ENCODE data around the gene SNRPA.

The SNRPA gene

GRCh38 chr19:40750874-40751537 is at the start of gene SNRPA:
TSS of gene SNRPA (plus strand) at chr19:40751203. CDS start at chr19:40751409, 206 bp downstream.
- in situ Hi-C loops (cut with MboI; ENCODE audit: low pct_unique_long_range_greater_than_20kb, low sequenced_read_pairs): no loop called here
- peak; percentile 98 for DNase-seq

DNA sequence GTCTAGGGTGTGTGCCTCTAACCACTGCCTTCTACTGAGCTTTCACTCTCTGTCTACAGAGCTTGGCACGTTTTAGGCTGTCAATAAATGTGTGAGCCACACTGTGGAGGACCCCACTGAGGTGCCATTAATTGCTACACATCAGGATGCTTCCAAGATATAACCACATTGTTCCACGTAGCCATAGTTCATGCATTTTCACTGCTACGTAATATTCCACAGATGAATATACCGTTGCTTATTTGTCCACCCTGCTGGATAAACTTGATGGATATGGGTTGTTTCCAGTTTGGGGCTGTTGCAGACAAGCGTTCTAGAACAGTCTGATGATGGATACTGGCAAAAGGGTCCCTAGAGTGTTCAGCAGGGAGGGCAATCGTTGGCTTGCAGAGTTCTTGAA is 49.2 kb upstream of the SNRPA start:
- no peak for DNase-seq
- in situ Hi-C loops (cut with MboI; ENCODE audit: low pct_unique_long_range_greater_than_20kb, low sequenced_read_pairs): no loop called here

- in situ Hi-C loops (cut with MboI; ENCODE audit: low pct_unique_long_range_greater_than_20kb, low sequenced_read_pairs): no loop called here
- peak; percentile 64 for DNase-seq
These were observed 48.5 kb upstream of the SNRPA start for GRCh38 chr19:40702337-40703012.

- DNase-seq: no peak
- in situ Hi-C loops (cut with MboI; ENCODE audit: low pct_unique_long_range_greater_than_20kb, low sequenced_read_pairs): no loop called here
These were observed 47.8 kb upstream of the SNRPA start for GRCh38 chr19:40703029-40703755.

GRCh38 chr19:40704491-40705361 is 46.3 kb upstream of the SNRPA start:
- DNase-seq: no peak
- in situ Hi-C loops (cut with MboI; ENCODE audit: low pct_unique_long_range_greater_than_20kb, low sequenced_read_pairs): no loop called here

DNA sequence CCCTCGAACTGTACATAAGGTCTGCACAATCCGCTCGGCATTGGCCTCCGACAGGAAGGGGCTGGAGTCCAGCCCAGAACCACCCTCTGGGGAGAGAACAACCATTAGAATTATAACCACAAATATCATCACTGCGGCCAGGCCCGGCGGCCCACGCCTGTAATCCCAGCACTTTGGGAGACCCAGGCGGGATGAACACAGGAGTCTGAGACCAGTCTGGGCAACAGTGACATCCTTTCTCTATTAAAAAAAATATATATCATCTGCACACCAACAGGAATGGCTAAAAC is 45.7 kb upstream of the SNRPA start:
- no peak for DNase-seq
- in situ Hi-C loops (cut with MboI; ENCODE audit: low pct_unique_long_range_greater_than_20kb, low sequenced_read_pairs): no loop called here

DNA sequence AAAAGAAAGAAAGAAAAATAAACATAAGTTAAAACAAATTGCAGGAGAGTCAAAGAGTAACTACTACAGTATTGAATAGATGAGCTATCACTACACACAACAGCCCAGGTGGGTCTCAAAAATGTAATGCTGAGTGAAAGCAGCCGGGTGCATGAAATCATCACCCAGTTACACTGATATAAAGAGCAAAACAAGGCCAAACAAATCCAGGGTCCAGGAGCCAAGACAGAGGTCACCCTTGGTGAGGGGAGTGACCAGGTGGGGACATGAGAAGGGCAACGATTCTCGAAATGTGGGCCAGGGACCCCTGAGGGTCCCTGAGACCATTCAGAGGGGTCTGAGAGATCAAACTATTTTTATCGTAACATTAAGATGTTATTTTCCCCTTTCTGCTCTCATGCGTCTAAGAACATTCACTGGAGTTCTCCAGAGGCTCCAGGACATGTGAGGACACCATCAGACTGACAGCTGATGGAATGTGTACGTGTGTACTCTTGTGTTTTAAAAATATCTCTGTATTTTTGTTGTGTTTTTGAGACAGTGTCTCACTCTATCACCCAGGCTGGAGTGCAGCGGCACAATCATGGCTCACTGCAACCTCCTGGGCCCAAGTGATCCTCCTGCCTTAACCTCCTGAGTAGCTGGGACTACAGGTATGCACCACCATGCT is 44.9 kb upstream of the SNRPA start:
- no peak for DNase-seq
- in situ Hi-C loops (cut with MboI; ENCODE audit: low pct_unique_long_range_greater_than_20kb, low sequenced_read_pairs): no loop called here

- no peak for DNase-seq
- in situ Hi-C loops (cut with MboI; ENCODE audit: low pct_unique_long_range_greater_than_20kb, low sequenced_read_pairs): no loop called here
These were observed 43.4 kb upstream of the SNRPA start for GRCh38 chr19:40707615-40708014.

GRCh38 chr19:40709817-40710216 is 41.2 kb upstream of the SNRPA start:
- no peak for DNase-seq
- in situ Hi-C loops (cut with MboI; ENCODE audit: low pct_unique_long_range_greater_than_20kb, low sequenced_read_pairs): no loop called here

DNA sequence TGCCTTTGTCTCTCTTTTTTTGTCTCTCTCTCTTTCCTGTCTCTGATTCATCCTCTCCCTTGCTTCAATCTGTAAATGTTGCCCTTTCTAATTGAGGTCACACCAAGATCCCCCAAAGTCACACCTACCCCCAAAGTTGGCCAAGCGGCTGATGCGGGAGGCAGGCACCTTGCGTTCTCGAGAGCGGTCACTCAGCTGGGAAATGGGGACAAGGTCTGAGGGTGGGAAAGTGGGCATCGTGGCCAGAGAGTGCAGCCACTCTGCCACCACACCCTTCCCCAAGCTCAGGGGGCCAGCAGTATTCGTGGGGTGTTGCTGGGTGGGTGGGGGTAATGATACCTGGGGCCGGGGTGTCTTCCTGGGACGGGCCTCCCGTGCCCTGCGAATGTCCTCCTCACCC is 37.1 kb upstream of the SNRPA start:
- DNase-seq: no peak
- in situ Hi-C loops (cut with MboI; ENCODE audit: low pct_unique_long_range_greater_than_20kb, low sequenced_read_pairs): no loop called here

- in situ Hi-C loops (cut with MboI; ENCODE audit: low pct_unique_long_range_greater_than_20kb, low sequenced_read_pairs): no loop called here
- peak; percentile 90 for DNase-seq
These were observed 36.3 kb upstream of the SNRPA start for GRCh38 chr19:40714441-40715299.

DNA sequence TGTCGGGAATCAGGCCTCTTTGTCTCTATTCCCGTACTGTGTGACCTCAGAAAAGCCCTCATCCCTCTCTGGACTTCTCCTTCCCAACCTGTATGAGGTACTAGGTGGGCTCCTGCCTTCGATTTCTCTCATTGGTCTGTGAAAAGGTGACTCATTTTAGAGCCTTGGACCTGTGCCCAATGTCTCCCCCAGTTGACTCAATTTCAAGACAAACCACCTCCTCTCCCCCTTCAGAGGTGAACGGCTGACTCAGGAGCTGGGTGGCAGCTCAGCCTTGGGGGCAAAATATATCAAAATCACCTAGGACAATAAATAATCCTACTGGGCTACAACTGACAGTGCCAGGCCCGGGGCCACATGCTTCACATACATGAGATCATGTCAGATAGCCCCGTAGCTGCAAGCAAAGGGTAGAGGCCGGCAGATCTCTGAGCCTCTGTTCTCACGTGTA is 34.9 kb upstream of the SNRPA start:
- DNase-seq: peak; percentile 11
- in situ Hi-C loops (cut with MboI; ENCODE audit: low pct_unique_long_range_greater_than_20kb, low sequenced_read_pairs): no loop called here

GRCh38 chr19:40716482-40717324 is 34.3 kb upstream of the SNRPA start, which contains the start of the genes COQ8B and ITPKC:
TSS of gene COQ8B (minus strand) at chr19:40716886. CDS start at chr19:40714632, 2,254 bp downstream.
TSS of gene ITPKC (plus strand) at chr19:40717112. CDS start at chr19:40717136, 24 bp downstream.
- peak; percentile 95 for DNase-seq
- in situ Hi-C loops (cut with MboI; ENCODE audit: low pct_unique_long_range_greater_than_20kb, low sequenced_read_pairs): no loop called here

DNA sequence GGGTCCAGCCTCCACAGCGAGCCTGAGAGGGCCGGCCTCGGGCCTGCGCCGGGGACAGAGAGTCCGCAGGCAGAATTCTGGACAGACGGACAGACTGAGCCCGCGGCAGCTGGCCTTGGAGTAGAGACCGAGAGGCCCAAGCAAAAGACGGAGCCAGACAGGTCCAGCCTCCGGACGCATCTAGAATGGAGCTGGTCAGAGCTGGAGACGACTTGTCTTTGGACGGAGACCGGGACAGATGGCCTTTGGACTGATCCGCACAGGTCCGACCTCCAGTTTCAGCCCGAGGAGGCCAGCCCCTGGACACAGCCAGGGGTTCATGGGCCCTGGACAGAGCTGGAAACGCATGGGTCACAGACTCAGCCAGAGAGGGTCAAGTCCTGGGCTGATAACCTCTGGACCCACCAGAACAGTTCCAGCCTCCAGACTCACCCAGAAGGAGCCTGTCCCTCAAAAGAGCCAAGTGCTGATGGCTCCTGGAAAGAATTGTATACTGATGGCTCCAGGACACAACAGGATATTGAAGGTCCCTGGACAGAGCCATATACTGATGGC is 33.6 kb upstream of the SNRPA start:
- in situ Hi-C loops (cut with MboI; ENCODE audit: low pct_unique_long_range_greater_than_20kb, low sequenced_read_pairs): no loop called here

GRCh38 chr19:40717880-40718773 is 32.9 kb upstream of the SNRPA start:
- peak; percentile 28 for DNase-seq
- in situ Hi-C loops (cut with MboI; ENCODE audit: low pct_unique_long_range_greater_than_20kb, low sequenced_read_pairs): no loop called here

More for the DNA sequence above, 33.6 kb upstream of the SNRPA start:
- DNase-seq: peak; percentile 8
